Activated CD4-positive, CD25-positive, alpha-beta regulatory T cell (primary cell): ENCODE measurements around the gene ITGA3.
A peak's percentile ranks its signal among the peaks of the same experiment; 100 is the strongest.

Experiments used
- DNase-seq, 4 experiments: peaks; one replicate each; lab custom pipeline; 2025; lab: John Stamatoyannopoulos, UW

Gene ITGA3

DNA sequence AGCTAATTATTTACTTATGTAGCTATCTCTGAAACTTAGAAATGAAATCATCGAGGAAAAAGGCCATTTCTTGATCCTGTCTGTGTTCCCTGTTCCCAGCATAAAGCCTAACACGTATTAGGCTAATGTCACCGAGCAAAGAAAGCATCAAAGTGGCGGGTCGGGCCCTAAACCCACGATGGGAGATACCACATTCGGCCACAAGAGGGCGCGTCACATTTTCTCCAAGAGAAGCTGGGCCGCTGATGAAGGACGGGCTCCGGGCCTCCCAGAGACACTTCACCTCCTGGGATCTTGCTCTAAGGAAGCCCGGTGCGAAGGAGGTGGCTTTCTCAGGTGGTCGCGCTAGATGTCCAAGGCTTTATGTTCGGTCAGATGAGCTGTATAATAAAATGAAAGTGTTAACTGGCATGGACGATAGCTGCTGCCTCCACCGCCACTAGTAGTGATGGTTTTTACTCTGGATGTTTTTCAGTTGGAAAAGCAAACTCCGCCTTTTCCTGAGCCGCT is 38.4 kb downstream of the ITGA3 start:
- DNase-seq, result peak; percentile 71 to 93 (median 82)

DNA sequence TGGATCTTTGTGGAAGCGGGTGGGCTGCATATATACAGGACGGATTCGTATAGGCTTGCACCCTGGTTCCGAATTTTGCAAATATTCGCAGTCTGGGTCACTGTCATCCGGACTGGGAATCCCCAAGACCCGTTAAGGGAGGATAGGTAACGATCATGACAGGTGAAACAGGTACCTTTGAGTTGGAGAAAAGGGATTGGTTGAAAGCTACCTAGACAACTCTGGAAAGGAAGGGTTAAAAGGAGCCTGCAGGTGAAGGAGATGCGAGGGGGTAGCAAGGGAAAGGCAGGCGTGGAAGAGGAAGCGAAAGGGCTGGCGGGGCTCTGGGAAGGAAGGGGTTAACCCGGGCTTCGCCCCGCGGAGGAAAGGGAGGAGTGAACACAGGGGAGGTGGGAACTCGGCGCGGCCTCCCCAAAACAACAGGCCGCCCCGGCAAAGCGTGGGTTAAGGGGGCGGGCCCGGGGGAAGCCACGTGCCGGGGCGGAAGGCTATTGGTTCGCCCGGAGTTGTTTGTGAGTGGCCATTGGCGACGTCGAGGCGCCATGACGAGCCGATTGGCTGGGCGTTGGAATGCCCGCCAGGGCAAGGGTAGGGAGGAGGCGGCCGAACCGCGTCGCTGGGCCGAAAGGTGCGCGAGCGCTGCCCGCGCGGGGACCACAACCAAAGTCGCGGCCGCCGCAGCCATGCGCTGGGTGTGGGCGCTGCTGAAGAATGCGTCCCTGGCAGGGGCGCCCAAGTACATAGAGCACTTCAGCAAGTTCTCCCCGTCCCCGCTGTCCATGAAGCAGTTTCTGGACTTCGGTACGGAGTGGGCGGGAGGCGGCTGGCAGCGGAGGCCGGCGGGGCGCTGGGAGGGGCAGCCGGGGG is 39.1 kb downstream of the ITGA3 start, which contains the start of gene PDK2:
Gene PDK2, plus strand, starts transcription at position 599 of the 867 bp plus-strand sequence. Its CDS starts 85 bp downstream, at position 684.
- DNase-seq, result peak; percentile 86 to 95 (median 91)

DNA sequence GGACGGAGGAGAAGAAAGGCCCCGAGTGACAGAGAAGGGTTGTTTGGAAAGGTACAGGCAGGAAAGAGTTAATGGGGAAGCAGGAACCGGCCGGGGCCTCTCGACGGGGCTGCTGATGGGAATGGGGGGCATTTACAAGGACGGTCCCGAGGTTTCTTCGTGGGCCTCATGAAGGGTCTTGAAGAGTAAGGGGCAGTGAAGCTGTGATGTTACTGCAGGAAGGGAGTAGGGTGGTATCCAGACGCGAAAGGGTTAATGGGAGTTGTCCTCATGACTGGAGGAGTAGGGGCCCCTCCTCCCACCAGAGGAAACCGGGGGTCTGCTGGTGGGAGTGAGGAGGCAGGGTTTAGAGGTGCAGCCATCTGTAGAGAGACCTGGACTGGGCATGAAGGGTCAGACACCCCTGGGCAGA is 39.7 kb downstream of the ITGA3 start:
- no peak for DNase-seq

DNA sequence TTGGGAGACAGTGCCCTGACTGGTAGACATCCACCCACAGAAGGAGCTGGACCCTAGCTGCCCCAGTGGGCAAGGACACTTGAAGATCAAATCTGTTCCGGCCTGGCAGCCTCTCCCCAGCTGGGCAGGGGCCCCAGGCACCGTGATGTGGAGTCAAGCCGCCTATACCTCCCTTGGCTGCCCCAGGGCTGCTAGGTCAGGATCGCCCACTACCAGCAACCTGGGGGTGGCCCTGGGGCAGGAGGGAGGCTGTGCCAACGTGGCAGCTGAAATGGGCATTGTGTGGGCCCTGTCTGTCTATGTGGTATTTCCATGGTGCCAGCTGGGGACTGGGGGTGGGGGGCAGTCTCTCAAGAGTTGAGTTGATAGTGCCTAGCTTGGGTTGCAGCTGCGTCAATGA is 40.2 kb downstream of the ITGA3 start:
- DNase-seq, result no peak

DNA sequence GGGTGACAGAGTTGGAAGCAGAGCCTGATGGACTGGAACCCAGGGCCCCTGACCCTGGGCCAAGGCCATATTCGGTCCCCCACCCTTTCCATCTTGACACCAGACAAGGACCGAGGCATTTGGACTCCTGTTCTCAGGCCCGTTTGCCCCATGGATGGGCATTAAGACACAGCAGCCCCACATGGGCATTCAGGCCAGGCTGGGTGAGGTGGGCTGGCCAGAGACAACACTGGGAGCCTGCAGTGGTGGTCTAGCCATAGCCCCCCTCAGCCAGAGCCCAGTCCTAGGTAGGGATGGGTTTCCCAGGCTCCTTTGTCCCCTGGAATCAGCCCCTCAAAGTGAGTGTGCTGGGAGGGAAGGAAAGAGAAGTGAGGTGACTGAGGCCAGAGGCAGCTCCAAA is 40.8 kb downstream of the ITGA3 start:
- no peak for DNase-seq

DNA sequence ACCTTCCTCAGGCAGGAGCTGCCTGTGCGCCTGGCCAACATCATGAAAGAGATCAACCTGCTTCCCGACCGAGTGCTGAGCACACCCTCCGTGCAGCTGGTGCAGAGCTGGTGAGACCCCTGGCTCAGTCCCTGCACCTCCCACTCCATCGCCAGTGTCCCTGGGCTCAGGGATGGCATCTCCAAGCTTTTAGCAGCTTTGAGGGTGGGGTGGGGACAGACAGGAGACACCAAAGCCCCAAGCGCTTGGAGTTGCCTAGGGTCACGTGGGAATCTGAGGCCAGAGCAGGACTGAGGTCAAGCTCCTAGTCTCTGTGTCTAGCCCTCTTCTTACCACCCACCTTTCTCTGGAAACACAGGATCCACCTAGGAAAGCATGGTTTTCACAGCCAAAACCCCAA is 41.5 kb downstream of the ITGA3 start:
- DNase-seq, result no peak

DNA sequence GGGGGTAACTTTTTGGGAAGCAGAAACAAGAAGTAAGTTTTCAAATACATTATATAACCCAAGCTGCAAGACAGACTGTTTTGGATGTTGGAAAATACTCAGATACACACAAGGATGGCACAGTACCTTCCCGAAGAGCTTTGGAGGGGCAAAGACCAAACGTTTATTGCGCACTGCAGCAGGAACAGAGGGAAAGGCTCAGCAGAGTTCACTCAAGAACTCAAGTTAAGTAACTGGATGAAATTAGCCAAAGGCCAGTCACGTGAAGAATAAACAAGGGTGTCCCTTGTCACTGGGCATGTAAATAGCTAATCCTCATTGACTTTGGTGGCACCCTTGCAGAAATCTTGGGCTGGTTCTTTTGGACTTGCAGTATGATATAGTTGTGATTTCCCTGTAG is 42.0 kb downstream of the ITGA3 start:
- DNase-seq, result no peak

DNA sequence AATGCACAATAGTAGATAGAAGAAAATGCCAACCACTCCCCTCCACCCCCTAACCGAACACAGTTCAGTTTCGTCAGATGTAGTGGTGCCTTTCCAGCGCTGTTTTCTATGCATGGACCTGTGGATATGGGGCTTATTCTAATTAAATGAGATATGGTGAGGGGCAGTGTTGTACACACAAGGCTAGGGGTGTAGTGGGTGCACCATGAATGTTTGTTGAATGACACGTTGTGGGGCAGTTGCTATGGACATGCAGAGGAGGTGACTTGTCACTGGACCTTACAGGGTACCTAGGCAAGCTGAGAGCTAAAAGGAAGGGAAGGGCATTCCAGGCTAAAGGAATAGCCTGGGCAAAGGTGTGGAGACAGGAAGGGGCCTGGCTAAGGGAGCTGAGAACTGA is 42.7 kb downstream of the ITGA3 start:
- DNase-seq, result no peak

DNA sequence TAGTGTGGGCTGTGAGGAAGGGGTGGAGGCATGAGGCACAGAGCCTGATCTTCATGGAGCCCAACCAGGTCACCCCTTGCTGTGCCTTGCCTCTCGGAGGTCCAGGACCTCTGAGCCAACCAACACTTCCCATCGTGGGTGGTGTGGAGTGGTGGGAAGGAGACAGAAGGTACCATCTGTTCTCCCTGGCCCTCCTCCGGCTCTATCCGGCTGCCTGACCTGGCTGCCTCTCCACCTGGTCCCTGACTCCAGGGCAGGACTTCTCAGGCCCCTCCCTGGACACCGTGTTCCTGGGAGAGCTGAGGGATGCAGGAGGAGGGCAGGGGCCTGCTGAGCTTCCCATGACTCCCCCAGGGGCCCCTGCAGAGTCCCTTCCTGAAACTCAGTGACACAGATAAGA is 43.1 kb downstream of the ITGA3 start:
- no peak for DNase-seq

DNA sequence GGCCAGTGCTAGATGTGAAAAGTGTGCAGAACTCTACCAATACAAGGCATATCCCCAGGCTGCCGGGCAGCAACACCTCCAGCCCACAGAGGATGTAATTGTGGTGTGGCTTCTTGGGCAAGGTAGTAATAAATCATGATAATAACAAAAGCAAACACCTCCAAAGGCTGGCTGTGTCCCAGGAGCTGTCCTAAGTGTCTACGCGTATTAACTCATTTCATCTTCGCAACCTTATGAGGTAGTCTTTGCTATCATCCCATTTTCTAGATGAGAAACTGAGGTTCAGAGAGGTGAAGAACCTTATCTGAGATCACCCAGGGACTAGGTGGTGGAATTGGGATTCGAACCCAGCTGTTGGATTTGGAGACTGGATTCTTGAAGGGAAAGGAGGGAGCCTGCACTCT is 44.6 kb downstream of the ITGA3 start:
- DNase-seq, result no peak

DNA sequence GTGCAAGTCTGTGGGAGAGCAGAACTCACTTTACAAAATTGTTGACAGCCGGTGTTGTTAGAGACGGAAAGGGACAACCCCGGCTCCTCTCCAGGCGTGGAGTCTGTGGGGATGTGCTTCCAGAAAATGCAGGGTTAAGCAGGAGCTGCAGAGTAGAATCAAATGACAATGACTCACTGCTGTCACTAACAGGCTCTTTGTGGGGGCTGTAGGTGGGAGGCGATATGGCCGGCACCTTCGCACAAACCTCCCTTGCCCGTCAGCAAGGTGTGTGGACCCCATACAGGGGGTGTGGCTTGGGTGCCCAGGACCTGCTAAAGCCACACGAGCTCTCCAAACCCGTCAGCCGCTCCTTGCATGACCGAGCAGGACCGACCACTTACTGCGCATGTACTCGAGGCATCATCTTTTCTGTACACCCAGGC is 45.0 kb downstream of the ITGA3 start:
- no peak for DNase-seq

DNA sequence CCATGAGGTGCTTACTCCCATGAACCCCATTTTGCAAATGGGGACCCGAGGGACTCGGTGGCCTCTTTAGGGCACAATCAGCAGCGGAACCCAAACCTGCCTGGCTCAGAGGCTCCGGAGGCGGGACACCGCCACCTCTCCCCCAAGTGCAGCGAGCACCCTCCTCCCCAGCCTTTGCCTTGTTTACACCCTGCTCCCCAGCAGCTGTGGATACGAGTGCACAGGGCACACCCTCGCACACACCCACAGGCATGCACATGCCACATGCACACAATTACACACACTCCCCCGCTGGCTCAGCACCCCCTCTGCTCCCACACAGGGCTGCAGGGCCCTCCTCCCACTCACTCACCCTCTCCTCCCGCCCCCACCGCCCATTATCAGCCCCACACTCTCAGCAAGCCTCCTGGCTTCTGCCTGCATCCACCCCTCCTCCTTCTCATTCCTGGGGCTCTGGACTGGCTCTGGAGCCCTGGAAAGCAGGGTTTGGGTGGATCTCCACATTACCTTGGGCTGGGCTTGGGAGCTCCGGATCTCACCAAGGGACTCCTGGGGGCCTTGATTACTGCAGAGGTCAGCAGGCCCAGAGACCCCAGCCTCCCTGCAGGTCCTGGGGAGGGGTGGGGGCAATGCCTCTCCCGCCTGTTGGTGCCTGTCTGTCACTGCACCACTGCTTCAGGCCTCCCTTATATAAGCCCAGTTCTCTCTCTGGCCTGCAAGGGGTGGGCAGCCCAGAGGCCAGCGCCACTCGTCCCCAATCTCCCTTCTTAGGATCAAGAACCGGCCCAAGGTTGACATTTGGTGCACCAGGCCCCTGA is 45.6 kb downstream of the ITGA3 start:
- no peak for DNase-seq

DNA sequence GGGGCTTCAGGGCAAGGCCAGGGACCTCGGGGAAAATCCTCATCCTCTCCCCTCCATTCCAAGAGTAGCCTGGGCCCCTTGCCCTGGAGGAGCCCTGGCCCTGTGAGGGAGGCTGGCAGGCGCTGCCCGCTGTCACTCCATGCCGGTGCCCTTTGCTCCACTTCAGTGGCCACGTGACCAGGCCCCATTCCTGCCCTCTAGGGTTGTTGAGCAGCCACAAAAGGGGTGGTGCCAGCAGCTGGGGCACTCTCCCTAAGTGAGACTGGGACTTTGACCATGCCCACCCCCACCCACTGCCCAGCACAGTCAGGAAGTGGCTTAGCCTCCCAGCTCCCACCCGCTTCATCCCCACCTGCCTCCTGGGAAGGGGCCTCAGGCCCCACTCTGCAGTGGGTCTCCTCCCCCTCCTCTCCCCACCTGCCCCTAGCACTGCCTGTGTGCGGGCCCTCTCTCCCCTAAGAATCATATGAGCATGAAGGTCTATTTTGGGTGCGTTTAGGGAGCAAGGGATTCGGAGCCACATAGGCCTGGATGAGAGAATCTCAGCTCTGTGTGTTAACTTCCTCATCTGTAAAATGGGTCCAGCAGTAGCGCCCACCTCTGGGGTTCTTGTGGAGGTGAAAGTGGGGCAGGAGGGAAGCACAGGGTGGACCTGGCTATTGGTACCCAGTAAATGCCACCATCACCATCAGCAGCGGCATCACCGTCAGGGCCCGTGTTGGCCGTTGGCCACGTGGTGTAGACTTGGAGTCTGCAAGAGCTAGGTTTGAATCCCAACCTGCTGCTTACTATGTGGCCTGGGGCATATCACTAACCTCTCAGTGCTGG is 46.5 kb downstream of the ITGA3 start:
- no peak for DNase-seq

DNA sequence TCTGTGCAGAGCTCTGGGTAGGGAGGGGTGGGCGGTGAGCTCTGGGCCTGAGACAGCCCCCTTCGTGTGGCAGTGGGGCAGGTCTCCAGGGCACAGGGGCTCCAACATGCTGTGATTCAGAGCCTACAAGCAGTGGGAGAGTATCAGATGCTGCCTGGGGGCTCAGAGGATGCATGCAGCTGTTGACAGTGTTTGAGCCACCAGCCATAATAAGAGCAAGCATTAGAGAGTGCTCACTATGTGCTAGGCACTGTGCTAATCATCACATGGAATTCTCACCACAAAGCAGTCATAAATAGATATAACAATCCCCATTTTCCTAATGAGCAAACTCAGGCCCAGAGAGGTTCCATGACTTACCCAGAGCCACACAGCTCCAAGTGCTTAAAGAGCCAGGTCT is 47.3 kb downstream of the ITGA3 start:
- no peak for DNase-seq

DNA sequence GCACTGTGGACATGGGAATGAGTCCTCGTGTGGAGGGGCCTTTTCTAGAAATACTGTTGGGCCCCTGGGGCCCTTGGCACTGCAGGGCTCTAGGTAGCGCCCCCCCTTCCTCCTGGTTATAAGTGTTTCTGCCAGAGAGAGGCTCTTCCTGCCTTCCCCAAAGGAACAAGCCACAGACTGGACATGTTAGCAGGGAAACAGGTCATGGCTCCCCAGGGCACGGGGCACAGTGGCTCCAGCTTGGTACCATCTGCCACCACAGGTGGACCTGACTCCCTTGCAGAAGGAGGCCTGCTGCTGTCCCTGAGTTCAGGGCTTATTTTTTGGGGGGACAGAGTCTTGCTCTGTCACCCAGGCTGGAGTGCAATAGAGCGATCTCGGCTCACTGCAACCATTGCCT is 48.0 kb downstream of the ITGA3 start:
- DNase-seq, result no peak

DNA sequence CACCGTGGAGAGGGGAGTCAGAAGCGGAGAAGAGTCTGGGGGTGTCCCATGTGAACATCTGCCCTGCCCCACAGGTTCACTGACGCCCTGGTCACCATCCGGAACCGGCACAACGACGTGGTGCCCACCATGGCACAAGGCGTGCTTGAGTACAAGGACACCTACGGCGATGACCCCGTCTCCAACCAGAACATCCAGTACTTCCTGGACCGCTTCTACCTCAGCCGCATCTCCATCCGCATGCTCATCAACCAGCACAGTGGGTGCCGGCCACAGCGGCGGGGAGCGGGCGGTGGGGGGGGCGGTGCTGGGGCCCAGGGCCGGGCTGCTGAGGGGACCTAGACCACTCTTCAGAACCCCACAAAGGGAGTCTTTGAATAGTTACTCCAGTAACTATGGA is 49.9 kb downstream of the ITGA3 start:
- no peak for DNase-seq

DNA sequence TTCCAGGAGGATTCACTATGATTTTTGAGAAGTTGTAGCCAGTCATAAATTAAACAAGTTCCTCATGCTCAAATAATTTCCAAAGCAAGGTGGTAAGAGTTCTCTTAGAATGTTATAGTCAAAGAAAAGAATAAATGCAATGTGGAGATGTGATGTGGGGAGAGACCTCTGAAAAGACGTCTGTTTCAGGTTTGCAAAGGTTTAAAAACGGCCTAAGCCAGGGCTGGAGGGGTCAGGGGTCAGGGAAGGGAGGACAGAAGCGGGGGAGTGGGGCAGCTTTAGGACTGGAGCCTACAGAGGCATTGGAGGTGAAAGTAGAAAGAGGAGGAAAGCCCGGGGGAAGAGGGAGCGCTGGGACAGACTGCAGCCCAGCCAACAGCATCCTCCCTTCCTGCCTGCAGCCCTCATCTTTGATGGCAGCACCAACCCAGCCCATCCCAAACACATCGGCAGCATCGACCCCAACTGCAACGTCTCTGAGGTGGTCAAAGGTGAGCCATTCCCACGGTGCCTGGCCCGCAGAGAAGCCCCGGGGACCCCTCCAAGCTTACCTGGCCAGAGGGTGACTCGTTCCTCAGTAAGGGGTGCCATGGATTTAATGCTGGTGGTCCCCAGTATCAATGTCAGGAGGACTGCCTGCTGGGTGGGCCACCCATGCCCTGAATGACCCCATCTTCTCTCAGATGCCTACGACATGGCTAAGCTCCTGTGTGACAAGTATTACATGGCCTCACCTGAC is 50.7 kb downstream of the ITGA3 start:
- DNase-seq, result no peak

DNA sequence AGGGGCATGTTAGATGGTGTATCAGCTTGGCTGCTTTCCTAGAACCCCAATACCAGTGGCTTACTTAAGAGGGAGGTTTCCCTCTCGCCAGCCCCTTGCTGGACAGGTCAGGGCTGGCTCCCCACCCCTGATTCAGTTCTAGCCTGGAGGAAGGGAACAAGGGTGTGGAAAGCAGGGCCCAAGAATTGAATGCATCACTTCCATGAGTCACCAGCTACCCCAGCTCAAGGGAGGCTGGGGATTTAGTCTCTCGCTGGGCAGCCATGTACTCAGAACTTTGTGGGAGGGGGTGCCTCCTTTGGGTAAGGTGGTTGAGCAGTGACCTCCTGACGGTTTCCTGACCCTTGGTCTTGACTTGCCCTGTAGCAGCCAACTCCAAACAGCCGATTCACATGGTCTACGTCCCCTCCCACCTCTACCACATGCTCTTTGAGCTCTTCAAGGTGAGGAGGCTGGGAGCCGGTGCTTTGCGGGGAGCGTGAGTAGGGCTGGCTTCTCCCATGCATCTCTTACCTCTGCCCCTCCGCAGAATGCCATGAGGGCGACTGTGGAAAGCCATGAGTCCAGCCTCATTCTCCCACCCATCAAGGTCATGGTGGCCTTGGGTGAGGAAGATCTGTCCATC is 52.0 kb downstream of the ITGA3 start:
- DNase-seq, result no peak

DNA sequence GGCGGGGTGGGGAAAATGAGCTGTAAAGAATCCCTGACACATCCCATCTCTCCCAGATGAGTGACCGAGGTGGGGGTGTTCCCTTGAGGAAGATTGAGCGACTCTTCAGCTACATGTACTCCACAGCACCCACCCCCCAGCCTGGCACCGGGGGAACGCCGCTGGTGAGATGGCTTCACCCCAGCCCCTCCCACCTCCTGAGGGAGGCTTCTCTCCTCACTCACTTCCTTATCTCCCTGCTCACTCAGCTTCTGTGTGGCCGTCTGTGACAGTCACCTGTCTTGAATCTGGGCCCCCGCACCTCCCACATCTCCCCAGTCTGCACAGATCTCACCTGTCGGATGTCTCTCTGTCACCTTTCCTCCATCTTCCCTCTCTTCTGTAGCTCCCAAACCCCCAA is 52.6 kb downstream of the ITGA3 start:
- no peak for DNase-seq

DNA sequence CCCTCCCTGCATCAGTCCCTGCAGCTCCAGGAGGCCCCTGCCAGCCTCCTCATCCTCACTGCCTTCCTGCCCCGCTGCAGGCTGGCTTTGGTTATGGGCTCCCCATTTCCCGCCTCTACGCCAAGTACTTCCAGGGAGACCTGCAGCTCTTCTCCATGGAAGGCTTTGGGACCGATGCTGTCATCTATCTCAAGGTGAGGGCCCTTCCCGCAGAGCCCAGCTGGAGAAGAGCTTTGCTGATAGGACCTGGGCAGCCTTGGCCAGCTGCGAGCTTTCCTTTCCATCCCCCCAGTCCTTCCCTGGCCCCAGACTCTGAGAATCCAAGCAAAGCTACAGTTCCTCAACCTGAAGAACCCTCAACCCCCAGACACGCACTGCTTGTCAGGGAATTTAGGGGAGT is 53.3 kb downstream of the ITGA3 start:
- no peak for DNase-seq

DNA sequence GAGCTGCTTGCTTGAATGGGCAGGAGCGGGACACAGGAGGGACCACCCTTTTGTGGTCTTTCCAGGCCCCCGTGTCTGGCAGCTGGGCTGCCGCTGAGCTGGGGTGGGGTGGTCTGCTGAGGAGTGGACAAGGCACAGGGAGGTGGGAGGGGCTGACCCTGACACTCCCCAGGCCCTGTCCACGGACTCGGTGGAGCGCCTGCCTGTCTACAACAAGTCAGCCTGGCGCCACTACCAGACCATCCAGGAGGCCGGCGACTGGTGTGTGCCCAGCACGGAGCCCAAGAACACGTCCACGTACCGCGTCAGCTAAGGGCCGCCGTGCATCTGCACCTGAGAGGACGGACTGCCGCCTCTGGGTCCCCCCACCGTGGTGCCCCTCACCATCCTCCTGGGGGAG is 53.9 kb downstream of the ITGA3 start:
- DNase-seq, result no peak
